HuH-7 (cell line): ENCODE data around the gene GRIN2A.

Experiments used
- DNase-seq: peaks from one replicate; pipeline ENCODE4 v3.0.0; 2011; ENCODE audit warnings: low spot score

GRIN2A gene

GRCh38 chr16:10031473-10031872, 150.8 kb downstream of the GRIN2A start:
- no peak for DNase-seq

GRCh38 chr16:10028644-10029043, 153.6 kb downstream of the GRIN2A start:
- no peak for DNase-seq

DNA sequence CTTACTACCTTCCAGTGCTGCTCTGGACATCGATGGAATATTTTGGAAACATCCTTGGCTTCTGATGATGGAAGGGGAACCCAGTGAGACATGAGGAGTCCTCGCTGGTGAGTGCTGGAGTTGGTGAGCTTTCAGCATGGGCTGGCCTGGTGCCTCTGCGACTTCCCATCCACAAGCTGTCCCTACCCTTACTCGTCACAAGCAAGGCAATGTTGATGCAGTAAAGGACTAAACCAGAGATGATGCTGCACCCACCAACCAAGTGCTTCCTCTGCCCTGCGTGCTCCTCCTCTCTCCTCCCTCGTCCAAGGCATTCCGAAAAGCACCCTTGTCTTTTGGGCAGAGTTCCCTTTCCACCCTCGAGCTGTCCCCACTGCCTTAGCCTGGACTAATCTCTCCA, 154.7 kb downstream of the GRIN2A start:
- no peak for DNase-seq

DNA sequence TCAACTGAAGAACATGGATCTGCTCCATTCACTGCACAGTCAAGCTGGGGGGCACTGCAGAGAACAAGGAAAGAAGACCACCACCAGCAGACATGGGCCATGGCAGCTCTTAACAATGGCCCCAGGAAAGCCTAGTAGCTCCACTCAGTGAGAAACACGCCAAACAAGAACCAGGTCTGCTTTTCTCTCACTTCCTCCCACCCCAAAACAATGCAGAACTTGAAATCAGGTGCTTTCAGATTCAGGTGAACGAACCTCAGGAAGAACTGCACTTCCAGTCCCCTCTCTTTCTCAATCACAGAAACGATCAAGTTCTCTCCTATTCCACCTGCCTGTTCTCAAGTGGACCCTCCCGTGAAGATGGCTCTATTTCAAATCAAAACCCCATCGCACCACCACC, 155.6 kb downstream of the GRIN2A start:
- DNase-seq = no peak

GRCh38 chr16:10022098-10022497, 160.1 kb downstream of the GRIN2A start:
- DNase-seq = no peak

- no peak for DNase-seq
Observed at GRCh38 chr16:10020866-10021265, 161.4 kb downstream of the GRIN2A start.

- DNase-seq = no peak
Observed at GRCh38 chr16:10016752-10017151, 165.5 kb downstream of the GRIN2A start.

DNA sequence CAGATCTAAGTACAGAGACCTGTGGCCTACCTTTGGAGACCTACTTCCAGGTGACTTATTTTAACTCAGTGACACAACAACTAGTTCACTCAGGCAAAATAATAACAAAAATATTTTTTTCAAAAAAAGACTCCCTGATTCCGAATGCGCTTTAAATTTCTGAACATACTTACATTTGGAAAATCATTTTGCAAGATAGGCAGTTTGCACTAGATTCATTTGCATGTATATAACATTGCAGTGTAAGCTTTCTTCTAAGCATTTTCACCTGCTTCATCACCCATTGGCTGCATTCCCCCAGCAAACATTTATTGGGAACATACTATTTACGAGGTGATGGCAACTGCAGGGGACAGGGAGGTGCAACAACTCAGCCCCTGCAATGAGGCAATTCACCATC, 166.8 kb downstream of the GRIN2A start:
- no peak for DNase-seq

DNA sequence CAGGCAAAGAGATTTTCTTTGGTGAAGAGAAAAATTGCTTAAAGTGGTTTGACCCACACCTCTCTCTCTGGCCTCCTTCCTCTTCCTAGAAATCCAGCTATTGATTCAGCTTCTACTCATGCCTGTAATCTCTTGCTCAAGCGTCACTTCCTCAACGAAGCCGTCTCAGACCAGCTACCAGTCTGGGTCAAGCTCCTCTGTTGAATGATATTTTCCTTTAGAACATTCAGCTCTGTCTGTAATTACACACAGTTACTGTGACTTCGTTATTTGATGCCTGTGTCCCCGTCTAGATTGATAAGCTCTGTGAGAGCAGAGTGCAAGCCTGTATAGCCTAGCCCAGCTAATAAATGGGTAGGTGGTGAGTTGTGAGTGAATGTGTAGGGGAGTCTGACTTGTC, 168.5 kb downstream of the GRIN2A start:
- no peak for DNase-seq

DNA sequence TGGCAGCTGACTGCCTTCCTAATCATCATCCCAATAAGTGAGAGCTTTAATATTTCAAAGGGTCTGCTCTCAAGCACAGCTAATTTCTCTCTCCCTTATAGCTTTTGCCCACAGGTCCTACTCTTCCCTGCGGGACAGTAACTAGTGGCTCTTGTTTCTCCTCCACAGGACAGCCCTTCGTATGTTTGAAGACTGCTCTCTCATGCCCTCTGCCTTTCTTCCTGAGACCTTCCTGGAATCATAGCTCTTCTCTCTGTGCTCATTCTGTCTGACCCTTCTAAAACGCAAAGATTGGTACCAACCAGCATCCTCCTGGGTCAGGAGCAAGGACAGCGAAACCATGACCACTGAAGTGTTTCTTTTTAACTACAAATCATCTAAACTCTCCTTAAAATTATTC, 168.9 kb downstream of the GRIN2A start:
- DNase-seq = no peak

- no peak for DNase-seq
Observed at GRCh38 chr16:10009684-10010083, 172.5 kb downstream of the GRIN2A start.

- no peak for DNase-seq
Observed at GRCh38 chr16:10003486-10003885, 178.7 kb downstream of the GRIN2A start.

DNA sequence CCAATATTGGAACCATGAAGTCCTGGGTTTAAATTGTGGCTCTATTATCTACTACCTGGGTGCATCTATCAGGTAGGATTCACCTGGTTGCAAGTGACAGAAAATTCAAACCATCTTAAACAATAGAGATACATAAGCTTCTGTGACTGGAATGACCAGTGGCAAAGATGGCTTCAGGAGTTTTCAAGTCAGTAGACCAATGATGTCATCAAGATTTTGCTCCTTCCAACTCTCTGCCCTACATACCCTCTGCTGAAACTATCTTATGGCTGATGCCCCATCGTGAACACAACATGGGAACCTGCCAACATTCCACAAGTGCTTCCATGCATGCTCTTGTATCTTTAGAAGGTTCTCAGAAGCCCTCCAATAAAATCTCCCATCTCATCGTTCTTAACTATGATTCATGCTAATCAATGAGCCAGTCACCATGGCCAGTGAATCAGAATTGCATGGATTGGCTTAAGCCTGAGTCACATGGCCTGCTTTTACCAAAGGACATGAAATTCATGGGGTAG, 180.9 kb downstream of the GRIN2A start:
- DNase-seq = no peak

- no peak for DNase-seq
Observed at GRCh38 chr16:9996221-9996620, 186.0 kb downstream of the GRIN2A start.

DNA sequence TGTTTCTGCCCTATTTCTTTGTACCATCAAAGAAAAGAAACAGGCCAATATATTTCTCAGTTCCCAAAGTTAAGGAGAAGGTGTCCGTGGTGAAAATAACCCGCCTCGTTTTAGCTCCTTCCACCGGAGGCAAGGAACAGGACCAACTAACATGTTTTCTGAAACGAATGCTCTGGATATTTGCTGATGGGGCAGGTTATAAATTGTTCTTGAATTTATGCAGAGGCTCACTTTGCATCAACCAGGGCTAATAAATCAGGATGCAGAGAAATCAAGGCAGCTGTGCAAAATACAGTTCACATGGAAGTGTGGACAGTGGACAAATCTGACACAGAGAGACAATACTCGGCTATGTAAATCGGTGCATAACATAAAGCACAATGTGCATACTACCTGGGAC, 189.8 kb downstream of the GRIN2A start:
- DNase-seq = no peak

GRCh38 chr16:9980981-9981380, 201.2 kb downstream of the GRIN2A start:
- no peak for DNase-seq

GRCh38 chr16:9978160-9978725, 204.0 kb downstream of the GRIN2A start:
- DNase-seq = no peak

DNA sequence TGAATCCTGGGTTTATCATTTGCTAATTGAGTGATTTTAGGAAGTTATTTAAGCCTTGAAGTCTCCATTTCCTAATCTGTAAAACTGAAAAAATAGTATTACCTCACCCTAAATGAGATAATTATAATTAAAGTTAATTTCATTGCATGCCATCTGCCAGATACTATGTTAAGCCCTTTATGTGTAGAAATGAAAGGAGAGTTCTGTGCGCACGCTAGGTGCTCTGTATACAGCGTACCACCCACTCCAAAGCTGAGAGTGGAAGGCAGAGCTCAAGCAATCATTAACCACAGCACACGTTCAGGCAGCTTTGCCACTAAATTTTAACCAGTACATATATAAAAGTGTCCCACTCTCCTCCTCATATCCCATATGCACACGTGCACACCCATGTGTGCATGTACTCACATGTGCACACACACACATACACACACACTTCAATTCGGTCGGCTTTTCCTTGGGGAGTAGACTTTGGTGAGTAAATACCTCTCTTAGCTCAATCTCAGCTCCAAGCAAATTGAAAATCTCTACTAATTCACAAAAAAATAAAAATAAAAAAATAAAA, 204.8 kb downstream of the GRIN2A start:
- no peak for DNase-seq

GRCh38 chr16:9976601-9977000, 205.6 kb downstream of the GRIN2A start:
- no peak for DNase-seq

- DNase-seq = no peak
Observed at GRCh38 chr16:9971907-9972306, 210.3 kb downstream of the GRIN2A start.

DNA sequence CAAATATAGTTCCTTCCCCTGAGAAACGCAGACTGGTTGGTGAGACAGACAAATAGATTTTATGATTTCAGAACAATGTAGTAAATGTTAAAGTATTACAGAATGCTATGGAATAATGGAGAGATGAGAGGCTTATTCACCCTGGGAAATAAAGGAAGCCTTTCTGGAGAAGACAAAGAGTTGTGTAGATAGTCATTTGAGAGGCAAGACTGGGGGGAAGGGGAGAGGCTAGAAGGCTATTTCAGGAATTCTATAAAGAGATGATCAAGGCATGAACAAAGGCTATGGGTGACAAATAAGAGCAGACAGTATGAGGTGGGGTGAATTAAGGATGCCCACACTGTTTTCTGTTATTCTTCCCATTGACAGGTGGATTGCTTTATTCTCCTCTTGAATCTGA, 211.4 kb downstream of the GRIN2A start:
- no peak for DNase-seq

- no peak for DNase-seq
Observed at GRCh38 chr16:9970244-9970643, 212.0 kb downstream of the GRIN2A start.

- no peak for DNase-seq
Observed at GRCh38 chr16:9969580-9969979, 212.6 kb downstream of the GRIN2A start.

DNA sequence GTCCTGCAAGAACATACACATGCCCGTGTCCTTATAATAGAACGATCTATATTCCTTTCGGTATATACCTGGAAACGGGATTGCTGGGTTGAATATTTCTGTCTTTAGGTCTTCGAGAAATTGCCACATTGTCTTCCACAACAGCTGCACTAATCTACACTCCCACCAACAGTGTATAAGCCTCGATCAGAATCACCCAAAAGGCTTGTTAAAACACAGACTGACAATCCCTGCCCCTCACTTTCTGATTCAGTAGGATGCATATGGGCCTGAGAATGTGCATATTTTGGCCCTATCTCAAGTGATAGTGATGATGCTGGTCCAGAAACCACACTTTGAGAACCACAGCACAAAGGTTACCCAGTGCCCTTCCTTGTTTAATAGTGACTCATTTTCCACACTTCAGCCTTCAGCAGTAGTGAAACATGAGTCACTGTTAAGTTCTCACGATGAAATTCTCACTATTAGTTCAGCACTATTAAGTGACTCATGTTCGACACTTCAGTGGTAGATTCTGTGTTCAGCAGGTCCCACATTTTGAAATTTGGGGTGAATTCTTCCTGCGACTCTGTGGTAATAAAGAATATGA, 215.6 kb downstream of the GRIN2A start:
- DNase-seq = no peak
